ENCODE data around the gene PTPRN2. TPM values are rescaled to one million over a fixed set of nuclear protein-coding genes. Genes with fewer than 3 reads are reported as not detected.

PTPRN2 gene
- total and polyA plus RNA-seq, 2 of the 13 experiments (the other 11 are each of a cell fraction or from before 2014, with no cell fraction given) = 2.5 to 24.2 TPM

DNA sequence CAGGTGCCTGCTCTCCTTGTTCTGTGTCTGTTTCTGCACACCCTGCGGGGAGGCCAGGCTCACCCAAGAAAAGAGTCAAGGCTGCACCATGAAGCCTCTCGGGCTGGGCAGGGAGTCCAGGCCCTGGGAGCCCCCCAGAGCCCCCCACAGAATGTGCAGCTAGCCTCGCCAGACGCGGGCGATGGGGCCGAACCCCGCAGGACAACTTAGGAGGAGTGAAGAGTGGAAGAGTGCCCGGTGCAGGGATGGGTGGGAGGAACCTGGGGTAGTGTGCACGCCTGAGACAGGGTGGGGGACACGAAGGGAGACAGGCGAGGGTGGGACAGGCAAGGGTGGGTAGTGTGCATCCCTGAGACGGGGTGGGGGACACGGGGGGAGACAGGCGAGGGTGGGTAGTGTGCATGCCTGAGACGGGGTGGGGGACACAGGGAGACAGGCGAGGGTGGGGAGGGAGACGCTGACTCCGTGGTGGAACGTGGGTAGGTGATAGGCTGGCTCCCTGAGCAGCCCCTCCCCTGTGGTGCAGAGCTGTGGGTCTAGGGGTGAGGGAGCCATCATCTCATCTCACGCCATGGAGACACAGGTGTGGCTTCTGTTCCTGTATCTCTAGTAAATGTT, 635.5 kb downstream of the PTPRN2 start (continued):
- TF ChIP-seq, protein P1, sequence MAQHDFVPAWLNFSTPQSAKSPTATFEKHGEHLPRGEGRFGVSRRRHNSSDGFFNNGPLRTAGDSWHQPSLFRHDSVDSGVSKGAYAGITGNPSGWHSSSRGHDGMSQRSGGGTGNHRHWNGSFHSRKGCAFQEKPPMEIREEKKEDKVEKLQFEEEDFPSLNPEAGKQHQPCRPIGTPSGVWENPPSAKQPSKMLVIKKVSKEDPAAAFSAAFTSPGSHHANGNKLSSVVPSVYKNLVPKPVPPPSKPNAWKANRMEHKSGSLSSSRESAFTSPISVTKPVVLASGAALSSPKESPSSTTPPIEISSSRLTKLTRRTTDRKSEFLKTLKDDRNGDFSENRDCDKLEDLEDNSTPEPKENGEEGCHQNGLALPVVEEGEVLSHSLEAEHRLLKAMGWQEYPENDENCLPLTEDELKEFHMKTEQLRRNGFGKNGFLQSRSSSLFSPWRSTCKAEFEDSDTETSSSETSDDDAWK (CRISPR knock-in tag; IDR thresholded peaks at IDR 0.05) = no peak
- TF ChIP-seq, protein P2, sequence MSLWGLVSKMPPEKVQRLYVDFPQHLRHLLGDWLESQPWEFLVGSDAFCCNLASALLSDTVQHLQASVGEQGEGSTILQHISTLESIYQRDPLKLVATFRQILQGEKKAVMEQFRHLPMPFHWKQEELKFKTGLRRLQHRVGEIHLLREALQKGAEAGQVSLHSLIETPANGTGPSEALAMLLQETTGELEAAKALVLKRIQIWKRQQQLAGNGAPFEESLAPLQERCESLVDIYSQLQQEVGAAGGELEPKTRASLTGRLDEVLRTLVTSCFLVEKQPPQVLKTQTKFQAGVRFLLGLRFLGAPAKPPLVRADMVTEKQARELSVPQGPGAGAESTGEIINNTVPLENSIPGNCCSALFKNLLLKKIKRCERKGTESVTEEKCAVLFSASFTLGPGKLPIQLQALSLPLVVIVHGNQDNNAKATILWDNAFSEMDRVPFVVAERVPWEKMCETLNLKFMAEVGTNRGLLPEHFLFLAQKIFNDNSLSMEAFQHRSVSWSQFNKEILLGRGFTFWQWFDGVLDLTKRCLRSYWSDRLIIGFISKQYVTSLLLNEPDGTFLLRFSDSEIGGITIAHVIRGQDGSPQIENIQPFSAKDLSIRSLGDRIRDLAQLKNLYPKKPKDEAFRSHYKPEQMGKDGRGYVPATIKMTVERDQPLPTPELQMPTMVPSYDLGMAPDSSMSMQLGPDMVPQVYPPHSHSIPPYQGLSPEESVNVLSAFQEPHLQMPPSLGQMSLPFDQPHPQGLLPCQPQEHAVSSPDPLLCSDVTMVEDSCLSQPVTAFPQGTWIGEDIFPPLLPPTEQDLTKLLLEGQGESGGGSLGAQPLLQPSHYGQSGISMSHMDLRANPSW (CRISPR knock-in tag; IDR thresholded peaks at IDR 0.05; ENCODE audit: borderline replicate concordance) = no peak
- TF ChIP-seq PHB2 (IDR thresholded peaks at IDR 0.05; ENCODE audit: partially characterized antibody) (no peak), MIER2 (CRISPR knock-in tag; IDR thresholded peaks at IDR 0.05) (no peak), PAX8 (CRISPR knock-in tag; IDR thresholded peaks at IDR 0.05; ENCODE audit: borderline replicate concordance) (no peak), HOXA3 (CRISPR knock-in tag; IDR thresholded peaks at IDR 0.05) (no peak), KDM1A (CRISPR knock-in tag; IDR thresholded peaks at IDR 0.05) (no peak), KMT2A (CRISPR knock-in tag; IDR thresholded peaks at IDR 0.05) (no peak)

DNA sequence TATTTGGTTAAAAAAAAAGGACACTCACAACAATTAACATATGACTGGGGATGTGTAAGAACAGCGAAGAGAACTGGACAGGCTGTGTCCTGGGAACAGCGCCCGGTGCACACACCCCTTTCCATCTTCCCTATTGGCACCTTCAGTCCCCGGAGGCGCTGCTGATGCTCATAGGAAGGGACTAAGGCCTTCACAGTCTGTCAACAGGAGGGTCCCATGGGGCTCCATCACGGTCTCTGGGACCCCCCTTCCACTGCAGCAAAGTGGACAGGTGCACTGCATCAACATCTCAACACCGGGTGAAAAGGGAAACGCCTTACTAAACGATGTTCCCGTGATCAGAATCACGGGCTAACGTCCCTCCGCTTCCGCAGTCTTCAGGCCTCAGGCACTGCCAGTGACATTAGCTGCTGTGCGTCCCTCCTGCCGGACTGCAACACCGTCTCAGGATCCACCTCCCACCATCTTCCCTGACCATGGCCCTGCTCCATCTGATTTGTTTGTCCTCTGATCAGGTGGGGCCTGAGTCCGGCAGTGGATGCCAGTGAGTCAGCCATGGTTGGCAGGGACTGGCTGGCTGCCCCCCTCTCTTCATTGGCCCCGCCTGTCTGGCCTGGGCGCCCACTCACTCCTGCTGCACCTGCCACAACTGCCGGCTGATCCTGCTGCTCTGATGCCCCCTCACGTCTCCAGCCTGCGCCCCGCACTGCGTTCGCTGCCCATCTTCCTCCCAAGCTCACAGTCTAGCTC, 636.1 kb downstream of the PTPRN2 start:
- DNase-seq (ENCODE audit: low spot score) (no peak), FAIRE-seq (no peak), ATAC-seq (no peak)
- 0 out of 2 replicates have a peak, but pooled peaks cover 2% of the 10 kb centered on the region for H4K20me1 ChIP-seq (ENCODE audit: insufficient read depth, low read length)
- no peak overlapping the region for H3K4me2 ChIP-seq (ENCODE audit: low read depth, low read length)
- no peak overlapping the region for H3K9ac ChIP-seq (ENCODE audit: insufficient read depth, low read depth, low read length)
- H3K27ac ChIP-seq (ENCODE audit: extremely low read length, insufficient read depth, low read length) = no peak overlapping the region
- no peak overlapping the region for H3K4me3 ChIP-seq (replicated peaks in 1 of 3; ENCODE audit: insufficient read depth in 1 of 3, low read depth in 2 of 3, low read length in 3 of 3)
- POLR2A ChIA-PET = no interaction called here
- in situ Hi-C loops (cut with HindIII; ENCODE audit: extremely low pct_ligation_motif_present, low pct_unique_long_range_greater_than_20kb) = no loop called here
- CTCF ChIA-PET (ENCODE audit: low intra/inter-chr PET ratio, low total read pairs) = no interaction called here
- 0 out of 2 replicates have a peak, but pooled peaks cover 8% of the 10 kb centered on the region for H3K9me3 ChIP-seq (ENCODE audit: low read length)
- intact Hi-C loops (cut with micrococcal nuclease; ENCODE audit: unreplicated experiment) = no loop called here
- BruUV-seq (replicated peaks) = no TSS peak
- WGBS (ENCODE audit: low lambda C conversion rate) = 85% methylated on average over 25 of the region's 26 CpGs
- no peaks in the 10 kb centered on the region for H3K36me3 ChIP-seq (replicated peaks in 1 of 2; ENCODE audit: control insufficient read depth in 1 of 2, insufficient read depth in 2 of 2, low read length in 2 of 2)
- H3K4me1 ChIP-seq (ENCODE audit: insufficient read depth, low read length) = no peaks in the 10 kb centered on the region
- H2AFZ ChIP-seq (ENCODE audit: low read length) = no peak overlapping the region
- H3K79me2 ChIP-seq (ENCODE audit: insufficient read depth, low read length) = no peaks in the 10 kb centered on the region
- no peaks in the 10 kb centered on the region for H3K27me3 ChIP-seq (ENCODE audit: control insufficient read depth in 1 of 2, insufficient read depth in 2 of 2, low read length in 2 of 2)
- TF ChIP-seq, protein P3, sequence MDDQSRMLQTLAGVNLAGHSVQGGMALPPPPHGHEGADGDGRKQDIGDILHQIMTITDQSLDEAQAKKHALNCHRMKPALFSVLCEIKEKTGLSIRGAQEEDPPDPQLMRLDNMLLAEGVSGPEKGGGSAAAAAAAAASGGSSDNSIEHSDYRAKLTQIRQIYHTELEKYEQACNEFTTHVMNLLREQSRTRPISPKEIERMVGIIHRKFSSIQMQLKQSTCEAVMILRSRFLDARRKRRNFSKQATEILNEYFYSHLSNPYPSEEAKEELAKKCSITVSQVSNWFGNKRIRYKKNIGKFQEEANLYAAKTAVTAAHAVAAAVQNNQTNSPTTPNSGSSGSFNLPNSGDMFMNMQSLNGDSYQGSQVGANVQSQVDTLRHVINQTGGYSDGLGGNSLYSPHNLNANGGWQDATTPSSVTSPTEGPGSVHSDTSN (CRISPR knock-in tag; IDR thresholded peaks at IDR 0.05; ENCODE audit: borderline replicate concordance) = no peak
- no peak for TF ChIP-seq KMT2A (CRISPR knock-in tag; IDR thresholded peaks at IDR 0.05)
- no peak for TF ChIP-seq ZNF546 (CRISPR knock-in tag; conservative IDR thresholded peaks at IDR 0.05)
- TF ChIP-seq, protein P4, sequence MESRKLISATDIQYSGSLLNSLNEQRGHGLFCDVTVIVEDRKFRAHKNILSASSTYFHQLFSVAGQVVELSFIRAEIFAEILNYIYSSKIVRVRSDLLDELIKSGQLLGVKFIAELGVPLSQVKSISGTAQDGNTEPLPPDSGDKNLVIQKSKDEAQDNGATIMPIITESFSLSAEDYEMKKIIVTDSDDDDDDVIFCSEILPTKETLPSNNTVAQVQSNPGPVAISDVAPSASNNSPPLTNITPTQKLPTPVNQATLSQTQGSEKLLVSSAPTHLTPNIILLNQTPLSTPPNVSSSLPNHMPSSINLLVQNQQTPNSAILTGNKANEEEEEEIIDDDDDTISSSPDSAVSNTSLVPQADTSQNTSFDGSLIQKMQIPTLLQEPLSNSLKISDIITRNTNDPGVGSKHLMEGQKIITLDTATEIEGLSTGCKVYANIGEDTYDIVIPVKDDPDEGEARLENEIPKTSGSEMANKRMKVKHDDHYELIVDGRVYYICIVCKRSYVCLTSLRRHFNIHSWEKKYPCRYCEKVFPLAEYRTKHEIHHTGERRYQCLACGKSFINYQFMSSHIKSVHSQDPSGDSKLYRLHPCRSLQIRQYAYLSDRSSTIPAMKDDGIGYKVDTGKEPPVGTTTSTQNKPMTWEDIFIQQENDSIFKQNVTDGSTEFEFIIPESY (CRISPR knock-in tag; IDR thresholded peaks at IDR 0.05) = no peak
- TF ChIP-seq TARDBP (CRISPR knock-in tag; IDR thresholded peaks at IDR 0.05) = no peak
- no peak for TF ChIP-seq ZSCAN20 (CRISPR knock-in tag; IDR thresholded peaks at IDR 0.05; ENCODE audit: borderline replicate concordance)
- TF ChIP-seq ZSCAN29 (CRISPR knock-in tag; conservative IDR thresholded peaks at IDR 0.05) = no peak
